ENCODE results near the gene ACOX3.
"Not testable (repeated sequence)": the region's sequence is repeated elsewhere in the genome, so short reads cannot be mapped to it uniquely, and the experiment has no call there.

The ACOX3 gene

GRCh38 chr4:8348071-8348470 lies 92.5 kb downstream of the ACOX3 start:
- no peak for DNase-seq

GRCh38 chr4:8347660-8348059 lies 92.9 kb downstream of the ACOX3 start:
- DNase-seq: no peak

GRCh38 chr4:8346838-8347605 lies 93.5 kb downstream of the ACOX3 start:
- DNase-seq: no peak

GRCh38 chr4:8345946-8346814 lies 94.3 kb downstream of the ACOX3 start:
- DNase-seq: no peak

- no peak for DNase-seq
These were observed 95.2 kb downstream of the ACOX3 start for GRCh38 chr4:8345053-8345945.

GRCh38 chr4:8344377-8344776 lies 96.1 kb downstream of the ACOX3 start:
- DNase-seq: no peak

GRCh38 chr4:8343967-8344331 lies 96.6 kb downstream of the ACOX3 start:
- no peak for DNase-seq

- DNase-seq: no peak
These were observed 97.1 kb downstream of the ACOX3 start for GRCh38 chr4:8343262-8343966.

- DNase-seq: no peak
These were observed 97.8 kb downstream of the ACOX3 start for GRCh38 chr4:8342651-8343261.

- DNase-seq: no peak
These were observed 98.8 kb downstream of the ACOX3 start for GRCh38 chr4:8341691-8342090.

- DNase-seq: not testable (repeated sequence)
These were observed 99.2 kb downstream of the ACOX3 start for GRCh38 chr4:8341281-8341680.

GRCh38 chr4:8340781-8341241 lies 99.7 kb downstream of the ACOX3 start:
- DNase-seq: no peak

- DNase-seq: no peak
These were observed 102.1 kb downstream of the ACOX3 start for GRCh38 chr4:8338351-8338961.

GRCh38 chr4:8336412-8337075 lies 104.0 kb downstream of the ACOX3 start:
- no peak for DNase-seq

GRCh38 chr4:8335848-8336247 lies 104.7 kb downstream of the ACOX3 start:
- DNase-seq: no peak

- DNase-seq: no peak
These were observed 105.6 kb downstream of the ACOX3 start for GRCh38 chr4:8334786-8335460.

GRCh38 chr4:8333726-8334460 lies 106.6 kb downstream of the ACOX3 start:
- DNase-seq: no peak

GRCh38 chr4:8332891-8333331 lies 107.6 kb downstream of the ACOX3 start:
- no peak for DNase-seq

All from NCI-H446 treated with DMSO at 0.1 percent for 48 hours (cell line).